HEK293 (cell line): ENCODE data around the gene ERF.

Experiments
- CTCF ChIA-PET: fragments of 350-600 bp; formaldehyde crosslinking; extraction: SDS; loops from one replicate; lab custom pipeline; 2021; ENCODE audit warnings: antibody characterized with exemption; lab: Yijun Ruan, JAX
- POLR2A ChIA-PET: fragments of 300-600 bp; formaldehyde crosslinking; extraction: SDS; loops from one replicate; lab custom pipeline; 2020; ENCODE audit warnings: antibody characterized with exemption, inconsistent platforms; lab: Yijun Ruan, JAX
- H3K27ac ChIP-seq: fragments of 200-500 bp; sonication (Bioruptor generic); 2 replicates; pipeline ENCODE4 v1.5.1; 2014; ENCODE audit warnings: low read depth, low read length, control low read depth, inconsistent platforms; ENCODE audit errors: extremely low read depth
- H3K36me3 ChIP-seq, 2 experiments: fragments of 200-500 bp in 1 of 2; sonication (Bioruptor generic) in 1 of 2; 1 replicate in 1 of 2; 2 replicates in 1 of 2; pipeline ENCODE4 v1.5.1; 2014 to 2017; ENCODE audit warnings: inconsistent platforms in 2 of 2, low read length in 2 of 2; ENCODE audit not compliant: control insufficient read depth in 2 of 2, insufficient read depth in 1 of 2
- H3K4me1 ChIP-seq: fragments of 200-500 bp; sonication (Bioruptor generic); 2 replicates; pipeline ENCODE4 v1.5.1; 2014; ENCODE audit warnings: mild to moderate bottlenecking, low read length, inconsistent platforms; ENCODE audit not compliant: control insufficient read depth, insufficient read depth
- H3K4me3 ChIP-seq: 2 replicates; pipeline ENCODE4 v1.5.1; 2011; ENCODE audit warnings: low read depth, mild to moderate bottlenecking, control low read depth, low read length, moderate library complexity
- H3K9me3 ChIP-seq: fragments of 200-500 bp; sonication (Bioruptor generic); 2 replicates; pipeline ENCODE4 v1.5.1; 2014; ENCODE audit warnings: low read depth, low read length, inconsistent platforms; ENCODE audit not compliant: control insufficient read depth, insufficient read depth
- EGR2 ChIP-seq: fragments of 450-650 bp; formaldehyde crosslinking; IDR thresholded peaks from 2 replicates; pipeline ENCODE4 v1.5.1; 2016; ENCODE audit warnings: low read depth, missing biosample characterization, missing genetic modification characterization
- GLIS2 ChIP-seq: fragments of 450-650 bp; formaldehyde crosslinking; IDR thresholded peaks from 2 replicates; pipeline ENCODE4 v1.5.1; 2016; ENCODE audit warnings: missing biosample characterization, missing genetic modification characterization
- HOXD13 ChIP-seq: sonication (generic); formaldehyde crosslinking; IDR thresholded peaks from 2 replicates; pipeline ENCODE4 v1.8.0; 2022; ENCODE audit warnings: missing genetic modification reagents, borderline replicate concordance
- IKZF3 ChIP-seq: fragments of 450-650 bp; IDR thresholded peaks from 2 replicates; pipeline ENCODE4 v1.5.0; 2018; ENCODE audit warnings: missing biosample characterization, mild to moderate bottlenecking, missing genetic modification characterization, moderate library complexity
- KLF7 ChIP-seq: fragments of 450-650 bp; formaldehyde crosslinking; IDR thresholded peaks from 2 replicates; pipeline ENCODE4 v1.5.1; 2016; ENCODE audit warnings: missing biosample characterization, missing genetic modification characterization, borderline replicate concordance
- PRDM2 ChIP-seq: fragments of 450-650 bp; formaldehyde crosslinking; IDR thresholded peaks from 2 replicates; pipeline ENCODE4 v1.5.1; 2016; ENCODE audit warnings: missing biosample characterization, missing genetic modification characterization, borderline replicate concordance
- PRDM4 ChIP-seq: fragments of 450-650 bp; formaldehyde crosslinking; IDR thresholded peaks from 2 replicates; pipeline ENCODE4 v1.5.1; 2017; ENCODE audit warnings: missing biosample characterization, missing genetic modification characterization
- ZFP37 ChIP-seq: fragments of 450-650 bp; formaldehyde crosslinking; IDR thresholded peaks from 2 replicates; pipeline ENCODE4 v1.5.1; 2016; ENCODE audit warnings: missing biosample characterization, missing genetic modification characterization
- ZFP41 ChIP-seq: fragments of 450-650 bp; formaldehyde crosslinking; IDR thresholded peaks from 2 replicates; pipeline ENCODE4 v1.5.1; 2016; ENCODE audit warnings: missing biosample characterization, missing genetic modification characterization, borderline replicate concordance
- ZFP69B ChIP-seq: fragments of 450-650 bp; formaldehyde crosslinking; IDR thresholded peaks from 2 replicates; pipeline ENCODE4 v1.5.1; 2016; ENCODE audit warnings: missing biosample characterization, missing genetic modification characterization
- ZNF138 ChIP-seq: fragments of 450-650 bp; formaldehyde crosslinking; IDR thresholded peaks from 2 replicates; pipeline ENCODE4 v1.5.1; 2016; ENCODE audit warnings: missing biosample characterization, missing genetic modification characterization, borderline replicate concordance
- ZNF324 ChIP-seq: fragments of 450-650 bp; formaldehyde crosslinking; IDR thresholded peaks from 2 replicates; pipeline ENCODE4 v1.5.1; 2016; ENCODE audit warnings: missing biosample characterization, missing genetic modification characterization
- ZNF433 ChIP-seq: fragments of 450-650 bp; formaldehyde crosslinking; IDR thresholded peaks from 2 replicates; pipeline ENCODE4 v1.5.1; 2016; ENCODE audit warnings: missing biosample characterization, missing genetic modification characterization, low read depth
- ZNF513 ChIP-seq: fragments of 450-650 bp; IDR thresholded peaks from 2 replicates; pipeline ENCODE4 v1.5.1; 2018; ENCODE audit warnings: missing biosample characterization, missing genetic modification characterization
- ZNF514 ChIP-seq: fragments of 450-650 bp; formaldehyde crosslinking; IDR thresholded peaks from 2 replicates; pipeline ENCODE4 v1.5.1; 2016; ENCODE audit warnings: missing biosample characterization, missing genetic modification characterization
- ZNF624 ChIP-seq: fragments of 450-650 bp; formaldehyde crosslinking; IDR thresholded peaks from 2 replicates; pipeline ENCODE4 v1.5.1; 2017; ENCODE audit warnings: missing biosample characterization, missing genetic modification characterization
- ZNF629 ChIP-seq: fragments of 450-650 bp; formaldehyde crosslinking; IDR thresholded peaks from 2 replicates; pipeline ENCODE4 v1.5.1; 2017; ENCODE audit warnings: missing biosample characterization, missing genetic modification characterization
- ZNF785 ChIP-seq: fragments of 450-650 bp; formaldehyde crosslinking; IDR thresholded peaks from 2 replicates; pipeline ENCODE4 v1.5.1; 2016; ENCODE audit warnings: missing biosample characterization, missing genetic modification characterization
- ZNF843 ChIP-seq: fragments of 450-650 bp; formaldehyde crosslinking; IDR thresholded peaks from 2 replicates; pipeline ENCODE4 v1.5.1; 2016; ENCODE audit warnings: missing biosample characterization, missing genetic modification characterization
- ZSCAN18 ChIP-seq: fragments of 450-650 bp; formaldehyde crosslinking; IDR thresholded peaks from 2 replicates; pipeline ENCODE4 v1.5.1; 2016; ENCODE audit warnings: missing biosample characterization, missing genetic modification characterization
- TF ChIP-seq, protein P1 (sequence below): fragments of 450-650 bp; formaldehyde crosslinking; IDR thresholded peaks from 2 replicates; pipeline ENCODE4 v1.5.1; 2016; ENCODE audit warnings: missing biosample characterization, missing genetic modification characterization

ERF gene

DNA sequence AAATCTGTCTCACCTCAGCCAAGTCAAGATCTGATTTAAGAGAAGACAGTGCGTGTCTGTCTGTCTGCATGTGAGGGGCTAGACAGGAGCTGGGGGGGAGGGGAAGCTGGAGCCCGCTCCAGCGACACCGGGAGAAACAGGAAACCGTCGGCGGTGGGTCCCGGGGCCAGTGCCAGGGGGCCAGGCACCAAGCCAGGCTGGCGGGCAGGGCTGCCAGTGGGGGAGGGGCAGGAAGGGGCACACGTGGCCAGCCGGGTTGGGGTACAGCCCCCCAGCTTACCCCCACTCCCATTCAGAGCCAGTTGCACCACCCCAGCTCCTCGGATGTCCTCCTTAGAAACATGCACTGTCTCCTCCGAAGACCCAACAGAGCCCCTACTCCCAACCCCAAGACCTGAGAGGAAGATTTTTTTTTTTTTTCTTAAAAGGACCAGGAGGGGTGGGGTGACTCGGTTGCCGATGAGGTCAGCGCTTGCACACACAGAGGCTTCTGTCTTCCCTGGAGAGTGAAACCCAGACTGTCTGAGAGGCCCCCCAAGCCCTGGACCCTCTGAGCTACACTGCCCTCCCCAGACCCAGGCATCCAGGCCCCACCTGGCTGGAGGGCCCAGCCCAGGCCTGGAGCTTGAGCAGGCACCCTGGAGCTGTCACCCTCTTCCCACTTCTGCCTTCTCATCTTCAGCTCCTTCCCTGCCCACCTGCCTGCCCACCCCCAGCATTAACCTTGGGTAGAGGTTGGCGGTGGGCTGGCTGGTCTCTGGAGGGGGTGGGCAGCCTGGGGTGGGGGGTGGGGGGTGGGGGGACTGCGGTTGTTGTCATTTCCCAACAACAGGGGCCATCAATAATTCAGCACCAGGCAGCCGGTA is 4.0 kb downstream of the ERF start:
- no peak overlapping the region for H3K4me3 ChIP-seq
- no peaks in the 10 kb centered on the region for H3K9me3 ChIP-seq
- H3K36me3 ChIP-seq = peaks cover 11 to 23% of the 10 kb centered on the region in 2 experiments; a peak in 2 of 3 replicates
- H3K27ac ChIP-seq = peak overlapping the region; percentile 87
- H3K4me1 ChIP-seq = peaks cover 32% of the 10 kb centered on the region
- CTCF ChIA-PET = interaction anchor here (0.6 to 11.8 kb wide), 6 partner anchors 29 to 1884 kb away, joined by 3 to 276 read pairs (median 6); no protein-coding TSS in a partner anchor
- POLR2A ChIA-PET = interaction anchor here (0.7 to 13.9 kb wide), 5 partner anchors 8 to 148 kb away, joined by 3 to 242 read pairs (median 4); partner anchors contain the start of gene GSK3A
- no peak for TF ChIP-seq PRDM2 (tag by site-specific recombination)
- TF ChIP-seq PRDM4 (tag by site-specific recombination) = peak; percentile 87
- TF ChIP-seq ZNF785 (tag by site-specific recombination) = no peak
- no peak for TF ChIP-seq ZNF433
- peak; percentile 52 for TF ChIP-seq GLIS2 (tag by site-specific recombination)
- TF ChIP-seq KLF7 = no peak
- peak; percentile 27; the same call in 1 of the 2 replicates for TF ChIP-seq ZNF629 (tag by site-specific recombination)
- no peak for TF ChIP-seq ZNF324 (tag by site-specific recombination)
- TF ChIP-seq ZNF138 (tag by site-specific recombination) = no peak
- TF ChIP-seq IKZF3 = 0 out of 2 replicates have a peak, but pooled peaks have one; percentile 16
- no peak for TF ChIP-seq ZNF624 (tag by site-specific recombination)
- no peak for TF ChIP-seq ZFP41 (tag by site-specific recombination)
- no peak for TF ChIP-seq ZNF513 (tag by site-specific recombination)
- TF ChIP-seq ZFP69B (tag by site-specific recombination) = peak; percentile 58; the same call in 1 of the 2 replicates
- no peak for TF ChIP-seq ZSCAN18 (tag by site-specific recombination)
- TF ChIP-seq, protein P1, sequence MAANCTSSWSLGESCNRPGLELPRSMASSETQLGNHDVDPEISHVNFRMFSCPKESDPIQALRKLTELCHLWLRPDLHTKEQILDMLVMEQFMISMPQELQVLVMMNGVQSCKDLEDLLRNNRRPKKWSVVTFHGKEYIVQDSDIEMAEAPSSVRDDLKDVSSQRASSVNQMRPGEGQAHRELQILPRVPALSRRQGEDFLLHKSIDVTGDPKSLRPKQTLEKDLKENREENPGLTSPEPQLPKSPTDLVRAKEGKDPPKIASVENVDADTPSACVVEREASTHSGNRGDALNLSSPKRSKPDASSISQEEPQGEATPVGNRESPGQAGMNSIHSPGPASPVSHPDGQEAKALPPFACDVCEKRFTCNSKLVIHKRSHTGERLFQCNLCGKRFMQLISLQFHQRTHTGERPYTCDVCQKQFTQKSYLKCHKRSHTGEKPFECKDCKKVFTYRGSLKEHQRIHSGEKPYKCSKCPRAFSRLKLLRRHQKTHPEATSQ (tag by site-specific recombination) = no peak
- TF ChIP-seq ZNF514 = no peak
- TF ChIP-seq EGR2 = peak; percentile 79
- no peak for TF ChIP-seq ZFP37 (tag by site-specific recombination)
- no peak for TF ChIP-seq HOXD13
- TF ChIP-seq ZNF843 (tag by site-specific recombination) = no peak
